OCI-LY7 (cell line): ENCODE results near the gene RSPH3.

Source experiments
- CTCF ChIP-seq: fragments of 200-600 bp; sonication (generic); conservative IDR thresholded peaks from 2 replicates; pipeline ENCODE4 v1.5.1; 2014; ENCODE audit warnings: mild to moderate bottlenecking, antibody characterized with exemption, low read length, moderate library complexity, mixed read lengths
- EZH2phosphoT487 ChIP-seq: fragments of 200-600 bp; sonication (generic); IDR thresholded peaks from 2 replicates; pipeline ENCODE4 v1.6.1; 2018; ENCODE audit warnings: low read depth, borderline replicate concordance, mild to moderate bottlenecking, mixed run types, antibody characterized with exemption, low read length, moderate library complexity, mixed read lengths

DNA sequence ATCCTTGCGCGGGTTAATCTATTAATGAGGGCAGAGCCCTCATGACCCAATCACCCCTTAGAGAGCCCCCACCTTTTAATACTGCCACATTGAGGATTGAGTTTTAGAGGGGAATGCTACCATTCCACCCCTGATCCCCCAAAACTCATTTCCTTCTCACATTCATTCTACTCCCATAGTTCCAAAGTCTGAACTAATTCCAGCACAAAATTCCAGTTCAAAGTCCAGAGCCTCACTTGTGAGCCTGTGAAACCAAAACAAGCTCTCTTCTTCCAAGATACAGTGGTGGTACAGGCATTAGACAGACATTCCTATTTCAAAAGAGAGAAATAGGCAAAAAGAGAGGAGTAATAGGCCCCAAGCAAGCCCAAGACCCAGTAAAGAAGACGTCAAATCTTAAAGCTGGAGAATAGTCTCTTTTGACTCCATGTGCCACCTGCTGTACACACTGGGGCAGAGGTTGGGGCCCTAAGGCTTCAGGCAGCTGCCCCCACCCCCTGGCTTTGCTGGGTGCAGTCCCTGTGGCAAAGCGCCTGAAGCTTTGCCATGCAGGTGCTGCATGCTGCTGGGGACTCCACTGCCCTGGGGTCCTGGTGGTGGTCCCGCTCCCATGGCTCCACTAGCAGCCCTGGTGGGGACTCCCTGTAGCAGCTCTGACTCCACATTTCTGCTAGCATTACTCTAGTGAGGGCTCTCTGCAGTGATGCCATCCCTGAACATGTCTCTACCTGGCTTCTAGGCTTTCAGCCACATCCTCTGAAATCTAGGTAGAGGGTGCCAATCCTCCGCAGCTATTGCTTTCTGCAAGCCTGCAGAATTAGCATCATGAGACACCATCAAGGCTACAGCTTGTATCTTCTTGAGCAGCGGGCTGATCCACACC, 41.3 kb downstream of the RSPH3 start:
- peak; percentile 77 for TF ChIP-seq CTCF
- no peak for TF ChIP-seq EZH2phosphoT487
